Adrenal gland (tissue), 5 donors: ENCODE data around the gene TLN1.

Source experiments
- POLR2A ChIP-seq, 2 donors: fragments of 450-650 bp; IDR thresholded peaks; one replicate each; pipeline ENCODE4 v1.6.1; 2017; ENCODE audit warnings: antibody characterized with exemption in 2 of 2, mild to moderate bottlenecking in 2 of 2, moderate library complexity in 1 of 2
- TF ChIP-seq, protein P1 (sequence below), 6 experiments: fragments of 450-650 bp in 4 of 6; fragments of 200-600 bp in 2 of 6; sonication (generic) in 1 of 6; IDR thresholded peaks; 1 replicate in 5 of 6; 2 replicates in 1 of 6; pipeline versions ENCODE4 v1.5.1 to v1.8.0; 2016 to 2021; ENCODE audit warnings: antibody characterized with exemption in 6 of 6, mild to moderate bottlenecking in 2 of 6, moderate library complexity in 1 of 6
- donor health status: DM: no; HTN: no; CAD: no.

GRCh38 chr9:35712762-35713400 is 19.1 kb downstream of the TLN1 start:
- TF ChIP-seq, protein P1, sequence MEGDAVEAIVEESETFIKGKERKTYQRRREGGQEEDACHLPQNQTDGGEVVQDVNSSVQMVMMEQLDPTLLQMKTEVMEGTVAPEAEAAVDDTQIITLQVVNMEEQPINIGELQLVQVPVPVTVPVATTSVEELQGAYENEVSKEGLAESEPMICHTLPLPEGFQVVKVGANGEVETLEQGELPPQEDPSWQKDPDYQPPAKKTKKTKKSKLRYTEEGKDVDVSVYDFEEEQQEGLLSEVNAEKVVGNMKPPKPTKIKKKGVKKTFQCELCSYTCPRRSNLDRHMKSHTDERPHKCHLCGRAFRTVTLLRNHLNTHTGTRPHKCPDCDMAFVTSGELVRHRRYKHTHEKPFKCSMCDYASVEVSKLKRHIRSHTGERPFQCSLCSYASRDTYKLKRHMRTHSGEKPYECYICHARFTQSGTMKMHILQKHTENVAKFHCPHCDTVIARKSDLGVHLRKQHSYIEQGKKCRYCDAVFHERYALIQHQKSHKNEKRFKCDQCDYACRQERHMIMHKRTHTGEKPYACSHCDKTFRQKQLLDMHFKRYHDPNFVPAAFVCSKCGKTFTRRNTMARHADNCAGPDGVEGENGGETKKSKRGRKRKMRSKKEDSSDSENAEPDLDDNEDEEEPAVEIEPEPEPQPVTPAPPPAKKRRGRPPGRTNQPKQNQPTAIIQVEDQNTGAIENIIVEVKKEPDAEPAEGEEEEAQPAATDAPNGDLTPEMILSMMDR (IDR thresholded peaks at IDR 0.05), result no peak
- no peak for TF ChIP-seq POLR2A (IDR thresholded peaks at IDR 0.05)
